Activated CD4-positive, alpha-beta memory T cell treated with anti-CD3 and anti-CD28 coated beads, Interleukin-2, amount 10 ng/mL, durations not matched to agents 7 days and 5 days (primary cell): Measurements from ENCODE around the gene RIPOR2. TPM values are rescaled to one million over a fixed set of nuclear protein-coding genes. Genes with fewer than 3 reads are reported as not detected.

Source experiments
- CTCF ChIA-PET: fragments of 350-600 bp; sonication (Branson Sonifier 250); formaldehyde crosslinking; loops from one replicate; lab custom pipeline; 2021; ENCODE audit warnings: antibody characterized with exemption, inconsistent platforms; lab: Charles Lee
- POLR2A ChIA-PET: fragments of 350-600 bp; sonication (Branson Sonifier 250); formaldehyde crosslinking; loops from one replicate; lab custom pipeline; 2021; ENCODE audit warnings: antibody characterized with exemption; lab: Charles Lee
- DNase-seq: peaks from one replicate; pipeline ENCODE4 v3.0.0-alpha.2; 2020
- H3K27ac Mint-ChIP-seq: one replicate; pipeline ENCODE4 v1.8.0; 2021; ENCODE audit warnings: mild to moderate bottlenecking, mixed read lengths
- H3K27me3 Mint-ChIP-seq: one replicate; pipeline ENCODE4 v1.8.0; 2021; ENCODE audit warnings: mixed read lengths
- H3K36me3 Mint-ChIP-seq: one replicate; pipeline ENCODE4 v1.8.0; 2021; ENCODE audit warnings: low read depth, mixed read lengths
- H3K4me1 Mint-ChIP-seq: one replicate; pipeline ENCODE4 v1.8.0; 2021; ENCODE audit warnings: mixed read lengths
- H3K4me3 Mint-ChIP-seq: one replicate; pipeline ENCODE4 v1.8.0; 2021; ENCODE audit warnings: mild to moderate bottlenecking, mixed read lengths
- H3K9me3 Mint-ChIP-seq: one replicate; pipeline ENCODE4 v1.8.0; 2021; ENCODE audit warnings: mixed read lengths
- total RNA-seq, 2 experiments: library from RNA; stranded (reverse); gene quantifications; one replicate each; pipeline ENCODE4 v1.2.3, GENCODE V29; 2021

Gene RIPOR2
- total RNA-seq, 2 experiments from 2014 or later, result 234 to 240 TPM

DNA sequence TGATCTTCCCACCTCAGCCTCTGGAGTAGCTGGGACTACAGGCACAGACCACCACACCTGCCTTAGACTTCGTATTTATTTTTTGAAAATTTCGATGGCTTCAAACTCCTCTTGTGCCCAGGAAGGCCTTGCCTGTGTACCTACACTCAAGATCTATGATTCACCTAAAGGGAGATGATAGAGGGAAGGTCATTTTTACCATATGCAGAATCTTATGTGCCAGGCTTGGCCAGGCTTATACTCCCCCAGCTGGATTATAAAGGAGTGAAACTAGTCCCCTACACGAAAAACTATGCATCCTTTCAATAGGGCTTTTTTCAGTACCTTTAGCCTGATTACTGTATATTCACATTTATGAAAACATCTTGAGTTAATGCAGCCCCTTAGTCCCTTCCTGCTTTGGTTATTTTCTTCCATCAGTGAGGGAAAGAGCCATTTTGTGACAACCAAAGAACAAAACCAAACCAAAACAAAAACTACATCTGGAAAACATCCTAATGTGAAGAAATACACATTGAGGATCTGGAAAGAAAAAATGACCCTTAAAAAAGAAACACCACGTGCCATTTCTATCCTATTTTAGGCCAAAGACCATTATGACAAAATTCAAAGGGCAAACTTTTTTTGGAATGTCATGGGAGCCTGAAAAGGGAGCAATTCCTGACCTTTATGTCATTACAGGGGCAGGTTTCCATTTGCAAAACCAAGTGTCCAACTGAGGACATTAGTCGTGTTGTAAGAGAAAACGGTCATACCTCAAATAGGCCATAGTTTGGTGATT, 34.7 kb downstream of the RIPOR2 start:
- ChIA-PET CTCF (interaction anchor here (1.8 to 3.4 kb wide), 3 partner anchors 17 to 117 kb away, joined by 6 to 15 read pairs (median 10); no protein-coding TSS in a partner anchor), POLR2A (interaction anchor here (0.9 to 4.7 kb wide), 11 partner anchors 9 to 126 kb away, joined by 3 to 35 read pairs (median 6); partner anchors contain the start of gene RIPOR2)
- Mint-ChIP-seq H3K9me3 (peaks cover 2% of the 10 kb centered on the region), H3K27ac (peak overlapping the region; percentile 37), H3K4me1 (peaks cover 75% of the 10 kb centered on the region), H3K36me3 (peaks cover 89% of the 10 kb centered on the region), H3K27me3 (no peaks in the 10 kb centered on the region), H3K4me3 (no peak overlapping the region)
- DNase-seq, result no peak

DNA sequence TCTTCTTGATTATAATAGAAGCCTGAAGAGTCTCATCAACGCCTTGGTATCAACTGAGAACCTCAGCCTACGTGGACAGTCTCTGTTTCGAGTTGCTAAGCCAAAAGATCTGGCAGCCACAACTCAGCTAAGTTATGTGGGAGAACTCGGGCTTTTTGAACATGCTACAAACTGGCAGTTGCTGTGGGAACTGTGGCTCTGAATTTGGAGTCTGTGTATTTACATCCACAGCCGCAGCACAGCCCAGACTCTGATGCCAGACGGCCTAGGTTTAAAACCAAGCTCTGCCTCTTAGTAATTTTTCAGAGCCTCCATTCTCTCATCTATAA, 35.8 kb downstream of the RIPOR2 start:
- H3K27me3 Mint-ChIP-seq, result no peaks in the 10 kb centered on the region
- peak overlapping the region; percentile 62 for H3K27ac Mint-ChIP-seq
- POLR2A ChIA-PET, result interaction anchor here (1.1 to 4.7 kb wide), 18 partner anchors 8 to 127 kb away, joined by 3 to 35 read pairs (median 4); partner anchors contain the start of gene RIPOR2
- H3K4me3 Mint-ChIP-seq, result no peak overlapping the region
- CTCF ChIA-PET, result interaction anchor here (0.7 to 3.4 kb wide), 9 partner anchors 9 to 118 kb away, joined by 3 to 15 read pairs (median 4); no protein-coding TSS in a partner anchor
- peaks cover 2% of the 10 kb centered on the region for H3K9me3 Mint-ChIP-seq
- DNase-seq, result peak; percentile 21
- peaks cover 86% of the 10 kb centered on the region for H3K36me3 Mint-ChIP-seq
- H3K4me1 Mint-ChIP-seq, result peaks cover 66% of the 10 kb centered on the region

DNA sequence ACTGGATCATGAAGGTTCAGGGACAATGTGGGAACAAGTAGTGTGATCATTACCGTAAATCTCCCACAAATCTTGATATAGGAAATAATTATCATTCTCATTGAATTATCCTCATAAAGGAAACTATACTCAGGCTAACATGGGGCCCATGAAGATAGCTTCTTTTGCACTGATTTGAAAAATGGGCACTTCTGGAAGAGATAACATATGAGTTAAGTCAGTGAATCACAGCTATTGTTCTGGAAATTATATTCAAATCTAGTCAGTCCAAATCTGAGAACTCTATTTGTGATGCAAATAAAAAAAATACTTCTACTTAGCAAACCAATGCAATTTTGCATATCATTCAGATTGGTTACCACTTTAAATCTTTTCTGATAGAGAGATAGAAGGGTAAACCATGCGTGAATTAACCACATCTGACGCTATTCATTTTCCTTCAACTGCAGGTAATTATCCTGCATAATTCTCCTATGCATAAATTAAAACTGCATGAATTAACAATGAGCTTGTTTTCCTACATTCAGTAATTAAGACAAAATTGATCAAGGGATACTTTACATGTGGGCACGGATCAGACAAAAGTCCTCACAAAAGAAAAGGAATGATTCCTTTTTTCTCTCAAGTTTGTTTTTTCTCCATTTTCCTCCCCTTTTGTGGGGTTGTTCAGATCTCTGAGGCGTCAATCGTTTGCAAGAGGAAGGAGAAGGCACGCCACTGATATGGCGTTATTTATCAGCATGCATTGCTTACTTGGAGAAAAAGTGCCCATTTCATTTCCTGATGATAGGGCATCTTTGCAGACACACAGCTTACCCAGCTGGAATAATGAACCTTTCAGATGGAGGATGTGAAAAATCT, 36.4 kb downstream of the RIPOR2 start:
- peaks cover 85% of the 10 kb centered on the region for H3K36me3 Mint-ChIP-seq
- H3K27me3 Mint-ChIP-seq, result no peaks in the 10 kb centered on the region
- H3K27ac Mint-ChIP-seq, result peak overlapping the region; percentile 62
- peak overlapping the region; percentile 8 for H3K4me3 Mint-ChIP-seq
- H3K4me1 Mint-ChIP-seq, result peaks cover 67% of the 10 kb centered on the region
- POLR2A ChIA-PET, result interaction anchor here (0.8 to 4.7 kb wide), 18 partner anchors 8 to 126 kb away, joined by 3 to 35 read pairs (median 4); partner anchors contain the start of gene RIPOR2
- DNase-seq, result no peak
- CTCF ChIA-PET, result interaction anchor here (0.7 to 3.4 kb wide), 13 partner anchors 10 to 1093 kb away, joined by 3 to 15 read pairs (median 4); no protein-coding TSS in a partner anchor
- H3K9me3 Mint-ChIP-seq, result peaks cover 2% of the 10 kb centered on the region

DNA sequence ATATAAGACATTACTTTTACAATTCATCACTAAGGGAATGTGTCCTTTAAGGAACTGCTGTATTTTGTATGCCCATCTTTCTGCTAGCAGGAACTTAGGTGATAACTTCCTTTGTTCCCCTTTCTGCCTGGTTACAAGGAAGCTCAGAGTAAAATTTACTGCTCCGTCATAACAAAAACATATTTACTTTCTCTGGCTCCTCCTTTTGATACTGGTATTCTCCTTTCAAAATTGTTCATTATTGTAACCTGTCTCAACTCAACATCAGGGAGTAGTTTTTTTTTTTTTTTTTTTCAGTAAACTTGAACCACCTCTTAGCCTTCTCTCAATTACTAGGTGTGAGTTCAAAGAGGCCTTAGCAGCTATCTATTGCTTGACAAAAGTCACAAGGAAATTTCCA, 37.1 kb downstream of the RIPOR2 start:
- peak overlapping the region; percentile 24 for H3K27ac Mint-ChIP-seq
- peaks cover 84% of the 10 kb centered on the region for H3K36me3 Mint-ChIP-seq
- H3K4me1 Mint-ChIP-seq, result peaks cover 67% of the 10 kb centered on the region
- H3K4me3 Mint-ChIP-seq, result no peak overlapping the region
- DNase-seq, result no peak
- peaks cover 2% of the 10 kb centered on the region for H3K9me3 Mint-ChIP-seq
- POLR2A ChIA-PET, result interaction anchor here (0.8 to 4.7 kb wide), 11 partner anchors 10 to 108 kb away, joined by 3 to 35 read pairs (median 5); partner anchors contain the start of gene RIPOR2
- CTCF ChIA-PET, result interaction anchor here (0.7 to 3.4 kb wide), 7 partner anchors 10 to 1094 kb away, joined by 3 to 15 read pairs (median 4); no protein-coding TSS in a partner anchor
- H3K27me3 Mint-ChIP-seq, result no peaks in the 10 kb centered on the region

- ChIA-PET POLR2A (interaction anchor here (1.1 kb wide), 1 partner anchor 9 kb away, joined by 3 read pairs; no protein-coding TSS in a partner anchor), CTCF (no interaction called here)
- Mint-ChIP-seq H3K27me3 (no peaks in the 10 kb centered on the region), H3K4me1 (peaks cover 66% of the 10 kb centered on the region), H3K4me3 (no peak overlapping the region), H3K36me3 (peaks cover 84% of the 10 kb centered on the region), H3K27ac (no peak overlapping the region), H3K9me3 (no peaks in the 10 kb centered on the region)
- no peak for DNase-seq
These were observed 38.6 kb downstream of the RIPOR2 start for GRCh38 chr6:24897186-24897585.

GRCh38 chr6:24893342-24893850, 42.4 kb downstream of the RIPOR2 start:
- Mint-ChIP-seq H3K9me3 (no peaks in the 10 kb centered on the region), H3K36me3 (peaks cover 64% of the 10 kb centered on the region), H3K27ac (no peak overlapping the region), H3K4me1 (peaks cover 53% of the 10 kb centered on the region), H3K27me3 (no peaks in the 10 kb centered on the region), H3K4me3 (no peak overlapping the region)
- no peak for DNase-seq
- POLR2A ChIA-PET, result interaction anchor here (1.0 kb wide), 1 partner anchor 42 kb away, joined by 3 read pairs; the partner anchor contains the start of gene RIPOR2
- CTCF ChIA-PET, result no interaction called here

DNA sequence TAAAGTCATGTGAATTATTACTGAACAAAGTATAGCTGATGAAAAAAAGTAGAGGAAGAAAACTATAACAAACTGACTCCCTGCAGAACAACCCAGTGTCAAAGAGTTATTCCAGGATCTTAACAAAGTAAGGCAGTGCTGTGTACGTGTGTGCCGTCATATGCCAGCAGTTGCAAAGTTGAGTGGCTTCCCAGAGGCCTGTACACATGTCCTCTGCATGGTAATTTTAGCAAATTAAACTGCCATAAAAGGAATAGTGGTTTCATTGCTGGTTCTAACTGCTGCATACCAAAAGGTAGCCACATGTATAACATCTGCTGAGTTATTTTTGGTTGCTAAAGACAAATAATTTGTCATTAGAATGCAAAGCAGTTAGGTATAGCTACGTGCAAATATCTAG, 44.8 kb downstream of the RIPOR2 start:
- no peaks in the 10 kb centered on the region for H3K27me3 Mint-ChIP-seq
- peaks cover 62% of the 10 kb centered on the region for H3K4me1 Mint-ChIP-seq
- ChIA-PET POLR2A (interaction anchor here (1.2 to 1.6 kb wide), 3 partner anchors 9 to 37 kb away, joined by 3 to 4 read pairs (median 3); no protein-coding TSS in a partner anchor), CTCF (interaction anchor here (0.9 kb wide), 2 partner anchors 8 to 101 kb away, joined by 3 read pairs; no protein-coding TSS in a partner anchor)
- H3K36me3 Mint-ChIP-seq, result peaks cover 65% of the 10 kb centered on the region
- no peak for DNase-seq
- H3K27ac Mint-ChIP-seq, result no peak overlapping the region
- no peak overlapping the region for H3K4me3 Mint-ChIP-seq
- H3K9me3 Mint-ChIP-seq, result no peaks in the 10 kb centered on the region

- H3K4me1 Mint-ChIP-seq, result peaks cover 65% of the 10 kb centered on the region
- POLR2A ChIA-PET, result interaction anchor here (1.3 kb wide), 1 partner anchor 38 kb away, joined by 3 read pairs; no protein-coding TSS in a partner anchor
- H3K4me3 Mint-ChIP-seq, result no peak overlapping the region
- CTCF ChIA-PET, result no interaction called here
- H3K27me3 Mint-ChIP-seq, result no peaks in the 10 kb centered on the region
- no peaks in the 10 kb centered on the region for H3K9me3 Mint-ChIP-seq
- peaks cover 64% of the 10 kb centered on the region for H3K36me3 Mint-ChIP-seq
- H3K27ac Mint-ChIP-seq, result no peak overlapping the region
- no peak for DNase-seq
These were observed 45.3 kb downstream of the RIPOR2 start for GRCh38 chr6:24890471-24890870.

DNA sequence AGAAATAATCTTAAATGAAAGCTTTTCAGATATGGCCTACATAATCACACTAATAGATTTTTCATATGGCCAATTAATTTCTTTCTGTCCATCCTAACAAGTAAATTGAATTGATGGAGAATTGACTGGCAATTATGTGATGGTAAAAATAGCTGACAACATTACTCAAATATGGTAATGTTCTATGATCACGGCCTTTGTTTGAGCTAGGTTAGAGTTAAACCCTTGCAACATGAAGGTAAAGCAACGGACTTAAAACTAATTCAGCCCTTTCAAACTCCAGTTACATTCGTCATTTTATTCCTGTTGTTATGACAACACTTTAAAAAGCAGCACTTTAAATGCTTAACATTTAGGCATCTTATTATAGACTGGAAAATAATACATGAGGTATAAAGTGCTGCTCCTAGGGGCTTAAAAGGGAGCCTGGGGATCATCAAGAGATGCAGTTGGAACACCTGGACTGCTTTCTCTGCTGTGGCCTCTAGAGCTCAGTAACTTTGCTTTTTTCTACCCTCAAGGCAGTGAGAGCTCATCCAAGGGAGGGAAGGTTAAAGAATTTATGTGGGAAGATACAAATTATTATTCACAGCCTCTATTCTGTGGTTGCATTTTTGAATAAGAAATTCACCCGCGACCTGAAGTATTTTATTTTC, 46.9 kb downstream of the RIPOR2 start:
- Mint-ChIP-seq H3K27ac (no peak overlapping the region), H3K36me3 (peaks cover 61% of the 10 kb centered on the region), H3K4me3 (no peak overlapping the region), H3K27me3 (no peaks in the 10 kb centered on the region), H3K4me1 (peaks cover 66% of the 10 kb centered on the region), H3K9me3 (no peaks in the 10 kb centered on the region)
- DNase-seq, result no peak
- POLR2A ChIA-PET, result interaction anchor here (1.3 to 2.4 kb wide), 4 partner anchors 8 to 63 kb away, joined by 3 to 21 read pairs (median 3); no protein-coding TSS in a partner anchor
- CTCF ChIA-PET, result interaction anchor here (0.7 to 3.1 kb wide), 6 partner anchors 9 to 129 kb away, joined by 3 to 14 read pairs (median 6); no protein-coding TSS in a partner anchor

DNA sequence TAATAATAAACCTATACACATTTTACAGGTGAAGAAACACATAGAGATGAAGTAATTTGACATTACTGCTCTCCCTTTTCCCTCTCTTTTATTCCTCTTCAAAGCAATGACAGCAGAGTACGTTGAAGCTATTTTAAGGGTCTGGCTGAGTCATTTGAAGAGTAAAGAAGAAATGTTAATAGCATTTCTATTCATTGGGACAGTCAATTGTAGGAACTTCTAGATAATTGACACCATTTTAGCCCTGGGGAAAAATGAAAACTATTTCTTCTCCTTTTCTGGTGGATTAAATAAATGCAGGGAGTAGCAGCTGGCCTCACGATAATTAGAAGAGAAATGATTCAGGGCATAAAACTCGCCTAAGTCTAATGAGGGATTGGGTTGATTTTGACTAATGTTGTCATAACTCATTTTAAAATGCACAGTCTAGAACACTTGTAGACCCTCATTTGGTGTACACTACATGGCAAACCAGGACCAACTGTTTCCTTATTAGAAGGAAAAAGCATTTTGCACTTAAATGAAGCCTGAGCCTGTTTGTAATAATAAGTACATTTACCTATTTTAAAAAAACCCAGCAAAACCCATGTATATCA, 48.1 kb downstream of the RIPOR2 start:
- POLR2A ChIA-PET, result interaction anchor here (1.4 to 2.4 kb wide), 4 partner anchors 9 to 119 kb away, joined by 3 to 21 read pairs (median 3); no protein-coding TSS in a partner anchor
- H3K27ac Mint-ChIP-seq, result no peak overlapping the region
- H3K9me3 Mint-ChIP-seq, result no peaks in the 10 kb centered on the region
- no peak for DNase-seq
- peaks cover 62% of the 10 kb centered on the region for H3K36me3 Mint-ChIP-seq
- H3K4me1 Mint-ChIP-seq, result peaks cover 70% of the 10 kb centered on the region
- H3K4me3 Mint-ChIP-seq, result no peak overlapping the region
- no peaks in the 10 kb centered on the region for H3K27me3 Mint-ChIP-seq
- CTCF ChIA-PET, result interaction anchor here (1.0 to 3.1 kb wide), 5 partner anchors 8 to 130 kb away, joined by 3 to 14 read pairs (median 6); no protein-coding TSS in a partner anchor

DNA sequence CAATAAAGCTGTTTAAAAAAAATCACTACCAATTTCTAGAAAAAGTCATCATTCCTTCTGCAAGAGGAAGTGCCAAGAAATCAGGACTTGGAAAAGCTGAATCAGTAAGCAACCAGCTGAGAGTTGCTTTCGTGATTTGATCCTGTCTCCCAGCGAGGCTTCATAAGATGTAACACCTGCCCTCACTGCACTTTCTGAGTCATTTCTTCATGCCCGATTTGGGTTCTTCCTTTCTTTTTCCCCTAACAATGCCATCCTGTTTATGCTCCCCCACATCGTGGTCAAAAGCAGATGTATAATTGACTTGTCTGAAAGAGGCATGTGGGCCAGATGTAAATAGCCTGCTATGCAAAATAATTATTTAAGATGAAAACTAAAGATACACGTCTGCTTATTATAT, 52.1 kb downstream of the RIPOR2 start:
- Mint-ChIP-seq H3K9me3 (peaks cover 8% of the 10 kb centered on the region), H3K4me3 (no peak overlapping the region), H3K27me3 (no peaks in the 10 kb centered on the region), H3K36me3 (peaks cover 78% of the 10 kb centered on the region), H3K4me1 (peaks cover 72% of the 10 kb centered on the region), H3K27ac (peak overlapping the region; percentile 9)
- CTCF ChIA-PET, result interaction anchor here (1.0 to 1.3 kb wide), 4 partner anchors 8 to 134 kb away, joined by 3 to 4 read pairs (median 4); no protein-coding TSS in a partner anchor
- POLR2A ChIA-PET, result interaction anchor here (0.8 to 1.6 kb wide), 3 partner anchors 12 to 53 kb away, joined by 3 to 6 read pairs (median 3); no protein-coding TSS in a partner anchor
- DNase-seq, result peak; percentile 27
